NCI-H2171 (cell line): ENCODE measurements around the gene MYLK.

Source experiments
- DNase-seq: peaks from one replicate; lab custom pipeline; 2025; lab: John Stamatoyannopoulos, UW

MYLK gene

DNA sequence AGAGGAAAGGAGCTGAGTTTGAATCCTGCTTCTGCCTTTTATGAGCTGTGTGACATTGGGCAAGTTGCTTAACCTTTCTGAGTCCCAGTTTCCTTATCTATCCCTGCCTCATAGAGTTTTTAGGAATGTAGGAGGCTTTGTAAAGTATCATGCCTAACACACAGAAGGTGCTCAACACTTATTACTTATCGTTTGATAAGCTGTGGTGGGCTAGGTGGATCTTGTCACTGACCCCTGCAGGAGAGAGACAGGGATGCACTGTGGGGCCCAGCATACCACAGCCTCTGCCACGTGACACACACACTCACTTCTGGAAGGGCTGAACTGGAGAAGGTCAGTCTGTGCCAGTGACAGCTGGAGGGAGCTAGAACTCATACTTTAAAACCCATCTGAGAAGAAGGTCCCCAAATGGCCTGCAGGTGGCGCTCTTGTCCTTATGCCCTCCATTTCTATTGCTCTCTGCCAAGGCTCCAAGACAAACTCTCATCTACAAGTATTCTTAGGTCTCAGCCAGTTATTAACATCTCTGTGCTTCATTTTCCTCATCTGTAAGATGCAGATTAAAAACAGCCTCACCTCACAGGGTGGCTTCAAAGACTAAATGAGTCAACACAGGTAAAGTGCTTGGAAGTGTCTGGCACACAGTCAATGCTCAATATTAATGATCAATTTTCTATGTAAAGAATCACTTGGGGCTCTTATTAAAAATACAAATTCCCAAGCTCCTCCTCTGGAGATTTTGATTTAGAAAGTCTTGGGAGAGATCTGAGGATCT lies 241.8 kb downstream of the MYLK start:
- no peak for DNase-seq

DNA sequence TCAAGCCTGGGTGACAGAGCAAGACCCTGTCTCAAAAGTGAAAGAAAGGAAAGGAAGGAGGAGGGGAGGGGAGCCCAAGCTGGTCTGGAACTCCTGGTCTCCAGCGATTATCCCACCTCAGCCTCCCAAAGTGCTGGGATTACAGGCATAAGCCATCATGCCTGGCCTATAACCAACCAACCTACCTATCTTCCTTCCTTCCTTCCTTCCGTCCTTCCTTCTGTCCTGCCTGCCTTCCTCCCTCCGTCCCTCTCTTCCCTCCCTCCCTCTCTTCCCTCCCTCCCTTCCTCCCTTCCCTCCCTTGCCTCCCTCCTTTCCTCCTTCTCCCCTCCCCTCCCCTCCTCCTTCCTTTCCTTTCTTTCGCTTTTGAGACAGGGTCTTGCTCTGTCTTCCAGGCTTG lies 242.6 kb downstream of the MYLK start:
- DNase-seq: no peak

DNA sequence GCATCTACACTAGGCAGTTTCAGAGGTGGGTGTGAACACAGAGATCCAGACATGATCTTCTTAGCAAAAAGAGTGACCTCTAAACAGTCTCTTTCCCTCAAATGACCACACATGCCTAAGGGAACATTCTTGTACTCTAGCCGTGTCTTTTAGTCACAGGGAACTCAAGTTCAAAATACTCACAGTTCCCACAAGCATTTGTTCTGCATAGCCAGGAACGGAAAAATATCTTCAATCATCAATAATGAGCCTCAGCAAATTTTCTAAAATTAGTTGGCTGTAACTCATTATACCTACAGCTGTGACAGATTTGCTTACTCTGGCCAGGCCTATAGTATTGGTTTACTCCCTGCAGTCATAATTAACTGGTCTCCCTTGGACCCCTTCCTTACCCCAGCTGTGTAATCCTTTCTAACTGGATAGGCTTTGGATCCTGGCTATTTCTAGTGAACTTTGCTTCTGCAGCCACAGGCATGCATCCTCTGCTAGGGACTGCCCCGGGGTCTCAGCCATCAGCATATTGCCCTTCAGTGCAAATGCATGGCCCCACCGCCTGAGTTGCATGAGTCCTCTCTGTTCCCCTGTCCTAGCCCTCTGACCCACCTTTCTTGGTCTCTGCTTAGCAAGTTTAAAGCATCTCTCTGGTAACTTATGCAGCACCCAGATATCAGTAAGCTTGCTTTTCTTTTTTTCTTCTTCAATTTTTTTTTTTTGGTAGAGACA lies 243.2 kb downstream of the MYLK start:
- no peak for DNase-seq

DNA sequence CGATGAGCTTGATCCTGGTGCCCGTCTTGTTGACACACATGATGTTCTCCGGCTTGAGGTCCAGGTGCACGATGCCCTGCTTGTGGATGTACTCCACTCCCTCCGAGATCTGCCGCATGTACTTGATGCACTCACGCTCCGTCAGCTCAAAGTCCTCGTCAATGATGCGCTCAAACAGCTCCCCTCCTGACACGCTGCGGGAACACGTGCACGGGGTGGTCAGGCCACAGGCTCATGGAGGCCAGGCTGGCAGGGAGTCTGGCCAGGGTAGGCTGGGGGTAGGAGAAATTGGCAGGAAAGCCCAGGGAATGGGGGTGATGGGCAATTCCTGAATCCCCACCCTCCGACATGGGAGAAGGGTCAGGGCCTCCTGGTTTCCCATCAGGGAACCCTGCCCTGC lies 243.8 kb downstream of the MYLK start:
- no peak for DNase-seq

DNA sequence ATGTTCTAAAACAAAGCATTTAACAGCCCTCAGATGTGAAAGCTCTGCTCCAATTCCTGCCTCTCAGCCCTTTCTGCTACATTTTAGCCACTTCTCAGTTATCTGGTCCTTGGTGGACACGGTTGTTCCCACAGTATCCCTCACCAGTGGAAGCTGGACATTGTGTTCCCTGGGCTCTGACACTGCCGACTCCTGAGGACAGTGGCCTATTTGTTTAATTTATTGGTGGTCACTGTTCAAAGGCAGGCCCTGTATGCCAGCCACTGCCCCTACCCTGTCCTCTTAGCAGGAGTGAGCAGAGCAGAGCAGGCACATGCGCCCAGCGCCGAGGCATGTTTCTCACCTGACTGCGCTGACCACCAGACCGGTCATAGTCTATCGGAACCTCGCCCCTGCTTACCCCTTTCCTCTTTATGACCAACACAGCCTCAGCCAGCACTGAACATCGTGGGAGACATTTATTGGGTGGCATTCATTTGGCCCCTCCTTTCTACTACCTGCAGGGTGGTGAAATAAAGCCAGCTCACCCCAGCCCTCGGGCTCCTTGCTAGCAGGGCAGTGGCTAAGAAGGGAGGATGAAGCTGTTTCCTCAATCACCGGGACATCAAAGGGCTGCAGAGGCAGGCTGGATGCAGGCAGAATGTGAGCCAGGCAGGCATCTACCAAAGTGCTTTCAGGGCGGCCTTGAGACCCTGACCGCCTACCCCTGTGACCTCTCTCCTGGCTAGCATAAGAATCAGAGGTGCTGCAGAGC lies 245.0 kb downstream of the MYLK start:
- DNase-seq: no peak

DNA sequence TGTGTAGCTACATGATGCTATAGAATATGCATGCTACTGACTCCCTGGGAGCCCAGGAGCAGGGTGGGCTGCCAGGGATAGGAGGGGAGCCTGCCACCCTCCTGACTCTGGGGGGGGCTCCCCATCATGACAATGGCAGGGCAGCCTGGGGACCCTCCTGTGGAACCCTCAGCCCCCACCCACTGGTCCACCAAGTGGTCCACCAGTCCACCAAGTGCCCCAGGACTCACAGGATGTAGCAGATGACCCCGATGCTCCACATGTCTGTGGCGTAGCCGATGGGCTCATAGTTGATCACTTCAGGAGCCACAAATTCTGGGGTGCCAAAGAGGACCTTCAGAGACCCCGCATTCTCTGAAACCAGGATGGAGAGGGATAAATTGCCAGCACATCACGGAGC lies 246.3 kb downstream of the MYLK start:
- no peak for DNase-seq

DNA sequence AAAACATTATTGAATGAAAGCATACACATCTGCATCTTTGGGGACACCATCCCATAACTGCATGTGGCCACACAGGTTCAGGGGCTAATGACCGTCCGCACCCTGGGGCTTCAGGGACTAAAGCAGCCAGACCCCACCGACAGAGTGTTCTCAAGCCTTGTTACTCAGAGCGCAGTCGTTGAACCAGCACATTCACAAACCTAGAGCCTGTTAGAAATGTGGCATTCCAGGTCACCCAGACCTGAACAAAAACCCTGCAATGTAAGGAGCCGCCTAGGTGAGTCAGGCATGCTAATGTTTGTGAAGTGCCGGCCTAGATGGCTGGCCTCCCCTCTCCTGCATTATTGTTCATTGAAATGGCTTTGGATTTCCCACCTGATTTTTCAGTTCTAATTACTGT lies 247.0 kb downstream of the MYLK start:
- DNase-seq: no peak

DNA sequence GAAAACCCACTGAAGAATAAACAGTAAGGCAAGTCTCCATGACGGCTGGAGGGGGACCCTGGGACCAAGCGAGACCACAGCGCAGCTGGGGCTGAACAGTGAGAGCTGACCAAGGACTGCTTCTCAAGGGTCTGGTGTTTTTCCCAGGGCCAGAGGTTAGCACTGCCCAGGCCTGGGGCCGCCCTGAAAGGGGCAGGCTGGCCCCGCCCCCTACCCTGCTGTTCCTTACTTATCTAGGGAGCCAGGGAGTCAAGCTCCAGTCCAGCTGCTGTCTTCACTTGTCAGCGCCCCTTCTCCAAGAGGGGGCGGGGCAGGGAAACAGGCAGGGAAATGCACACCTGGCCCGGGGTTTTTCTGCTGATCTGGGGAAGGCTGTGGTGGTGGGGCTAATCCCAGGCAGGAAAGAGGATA lies 247.7 kb downstream of the MYLK start:
- DNase-seq: peak; percentile 46

DNA sequence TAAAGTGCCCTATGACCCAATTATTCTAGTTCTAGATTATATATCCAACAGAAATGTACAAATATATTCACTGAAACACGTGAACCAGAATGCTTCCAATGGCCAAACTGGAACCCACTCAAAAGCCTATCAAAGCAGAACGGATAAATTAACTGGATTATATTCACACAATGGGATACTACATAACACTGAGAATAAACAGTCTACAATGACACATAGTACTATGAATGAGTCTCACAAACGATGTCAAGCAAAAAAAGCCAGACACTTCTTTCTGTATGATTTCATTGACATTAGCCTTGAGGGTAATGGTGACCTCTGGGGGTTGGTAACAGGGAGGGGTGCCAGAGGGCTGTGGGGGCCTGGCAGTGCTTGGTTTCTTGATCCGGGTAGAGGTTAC lies 248.4 kb downstream of the MYLK start:
- DNase-seq: no peak

DNA sequence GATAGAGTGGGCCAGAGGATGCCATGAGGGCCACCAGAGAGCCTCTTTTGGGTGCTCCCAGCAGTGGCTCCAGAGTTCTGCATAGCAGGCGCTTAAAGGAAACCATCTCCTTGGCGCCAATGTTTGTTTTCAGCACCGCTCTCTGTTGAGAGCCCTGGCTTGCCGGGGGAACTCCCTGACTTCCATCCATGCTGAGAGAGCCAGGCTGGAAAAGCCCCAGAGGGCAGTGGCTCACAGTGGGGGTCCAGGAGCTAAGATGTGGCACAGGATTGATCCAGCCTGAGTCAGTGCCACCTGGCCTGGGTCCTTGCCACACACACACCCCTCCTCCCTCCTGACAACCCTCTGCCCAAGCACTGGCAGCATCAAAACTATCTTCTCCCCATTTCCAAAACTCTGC lies 248.9 kb downstream of the MYLK start:
- no peak for DNase-seq

DNA sequence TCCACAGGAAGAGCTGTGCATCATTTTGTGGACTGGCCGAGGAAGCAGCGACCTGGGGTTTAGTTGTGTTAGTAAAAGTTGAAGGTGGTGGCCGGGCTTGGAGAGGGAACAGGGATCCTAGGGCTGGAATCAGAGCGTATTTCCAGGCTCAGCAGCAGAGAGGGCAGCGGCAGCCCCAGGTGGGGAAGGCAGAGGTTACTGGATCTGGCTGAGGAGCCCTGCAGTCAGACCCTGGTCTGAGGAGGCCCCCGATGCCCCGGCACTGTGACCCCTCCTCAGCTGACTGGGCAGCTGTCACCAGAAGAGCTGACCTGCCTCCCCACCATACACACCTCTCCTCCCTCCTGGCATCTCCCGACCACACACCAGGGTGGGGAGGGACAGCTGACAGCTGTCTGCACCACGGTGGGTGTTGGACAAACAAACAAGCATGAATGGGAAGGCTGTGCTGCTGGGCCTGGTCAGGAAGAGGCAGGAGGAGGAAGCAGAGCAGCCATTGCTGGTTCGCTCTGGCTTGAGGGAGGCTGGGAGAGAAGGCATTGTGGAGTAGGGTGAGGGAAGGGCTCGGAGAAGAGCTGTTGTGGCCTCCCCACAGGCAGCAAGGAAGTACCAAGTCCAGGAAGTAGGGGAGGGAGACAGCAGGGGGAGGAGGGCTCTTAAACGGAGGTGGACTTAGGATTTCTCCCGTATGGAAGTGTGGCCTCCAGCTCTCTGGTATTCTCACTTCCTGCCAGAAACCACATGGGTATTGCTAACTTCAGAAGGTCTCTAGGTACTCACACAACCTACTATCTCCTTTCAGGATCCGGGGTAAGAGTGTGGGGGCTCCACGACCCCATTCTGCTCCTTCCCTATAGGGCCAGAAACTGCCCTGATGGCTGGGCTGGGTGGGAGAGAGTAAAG lies 249.7 kb downstream of the MYLK start:
- DNase-seq: no peak

DNA sequence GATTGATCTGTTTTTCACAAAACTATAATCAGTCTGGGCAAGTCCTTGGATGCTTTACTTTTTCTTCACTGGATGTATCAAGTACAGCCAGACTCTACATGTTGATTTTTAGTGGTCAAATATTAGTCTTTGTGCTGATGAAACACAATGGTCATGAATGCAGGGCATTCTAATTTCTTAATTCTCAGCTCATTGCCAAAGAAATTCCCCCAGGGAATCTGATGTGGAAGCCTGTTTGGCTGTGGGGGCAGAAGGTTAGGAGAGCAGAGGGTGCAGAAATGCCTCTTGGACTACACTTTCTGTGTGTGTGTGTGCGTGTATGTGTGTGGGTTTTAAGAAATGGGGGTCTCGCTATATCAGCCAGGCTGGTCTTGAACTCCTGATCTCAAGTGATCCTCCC lies 250.6 kb downstream of the MYLK start:
- no peak for DNase-seq

DNA sequence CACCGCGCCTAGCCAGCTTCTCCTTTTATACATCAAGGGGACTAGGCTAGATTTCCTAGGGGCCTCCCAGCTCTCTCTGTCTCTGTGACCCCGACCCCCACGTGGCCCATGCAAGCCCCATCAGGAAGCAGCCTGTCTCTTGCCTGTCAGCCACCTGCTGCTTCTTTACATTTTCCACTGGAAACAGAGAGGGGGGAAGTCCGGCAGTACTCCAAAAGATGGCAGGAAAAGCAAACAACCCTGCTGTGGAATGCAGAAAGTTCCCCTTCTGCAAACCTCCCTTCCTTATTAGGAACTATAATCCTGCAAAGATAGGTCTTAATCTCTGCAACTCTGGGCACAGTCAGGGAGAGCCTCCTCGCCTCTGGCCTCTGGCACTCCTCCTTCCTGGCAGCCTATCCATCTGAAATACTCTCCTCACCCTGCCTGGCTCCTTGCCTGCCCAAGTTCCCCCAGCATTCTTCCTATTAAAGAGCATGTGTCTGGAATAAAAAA lies 251.9 kb downstream of the MYLK start:
- DNase-seq: no peak

DNA sequence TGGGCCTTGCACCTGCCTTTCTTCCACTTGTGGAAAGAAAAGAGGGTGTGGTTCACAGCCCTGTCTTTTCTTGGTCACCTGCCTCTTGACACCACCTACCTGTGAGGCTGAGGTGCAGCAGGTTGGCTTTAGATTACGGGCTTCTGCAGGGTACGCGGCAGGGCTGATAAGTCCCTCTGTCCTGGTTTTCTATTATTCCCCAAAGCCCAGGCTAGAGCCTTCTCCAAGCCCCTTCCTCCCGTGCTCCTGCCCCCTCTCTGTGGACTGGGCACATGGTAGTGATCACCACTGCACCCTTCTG lies 254.4 kb downstream of the MYLK start:
- DNase-seq: no peak

DNA sequence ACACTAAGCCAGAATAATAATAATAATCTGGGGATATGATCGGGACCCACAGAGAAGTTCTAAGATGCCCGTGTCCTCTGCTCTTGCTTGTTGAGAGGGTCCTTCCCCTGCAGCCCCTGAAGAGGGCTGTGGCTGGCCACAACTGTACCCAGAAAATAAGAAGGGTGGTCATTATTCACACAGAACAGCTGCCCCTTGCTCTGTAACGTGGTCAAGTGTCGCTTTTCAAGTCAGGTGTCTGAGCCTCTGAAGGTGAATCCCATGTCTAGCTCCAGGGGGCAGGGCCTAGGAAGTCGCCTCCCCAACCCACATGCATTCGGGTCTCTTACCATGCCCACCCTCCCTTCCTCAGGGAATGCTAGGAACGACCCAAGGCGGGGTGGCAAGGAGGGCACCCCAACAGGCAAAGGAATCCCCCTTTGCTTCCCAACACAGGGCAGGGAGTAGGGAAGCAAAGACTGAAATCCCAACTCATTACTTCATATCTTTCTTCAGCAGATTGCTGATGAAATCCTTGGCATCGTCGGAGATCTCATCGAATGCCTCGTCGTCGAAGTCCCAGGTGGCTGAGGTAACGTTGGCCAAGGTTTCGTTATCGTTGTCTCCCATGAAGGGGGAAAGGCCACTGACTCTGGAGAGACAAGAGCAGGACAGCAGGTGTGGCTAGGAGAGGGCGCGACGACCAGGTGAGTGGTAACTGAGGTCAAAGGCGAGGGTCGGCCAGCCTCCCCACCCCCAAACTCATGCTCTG lies 255.0 kb downstream of the MYLK start:
- DNase-seq: no peak

DNA sequence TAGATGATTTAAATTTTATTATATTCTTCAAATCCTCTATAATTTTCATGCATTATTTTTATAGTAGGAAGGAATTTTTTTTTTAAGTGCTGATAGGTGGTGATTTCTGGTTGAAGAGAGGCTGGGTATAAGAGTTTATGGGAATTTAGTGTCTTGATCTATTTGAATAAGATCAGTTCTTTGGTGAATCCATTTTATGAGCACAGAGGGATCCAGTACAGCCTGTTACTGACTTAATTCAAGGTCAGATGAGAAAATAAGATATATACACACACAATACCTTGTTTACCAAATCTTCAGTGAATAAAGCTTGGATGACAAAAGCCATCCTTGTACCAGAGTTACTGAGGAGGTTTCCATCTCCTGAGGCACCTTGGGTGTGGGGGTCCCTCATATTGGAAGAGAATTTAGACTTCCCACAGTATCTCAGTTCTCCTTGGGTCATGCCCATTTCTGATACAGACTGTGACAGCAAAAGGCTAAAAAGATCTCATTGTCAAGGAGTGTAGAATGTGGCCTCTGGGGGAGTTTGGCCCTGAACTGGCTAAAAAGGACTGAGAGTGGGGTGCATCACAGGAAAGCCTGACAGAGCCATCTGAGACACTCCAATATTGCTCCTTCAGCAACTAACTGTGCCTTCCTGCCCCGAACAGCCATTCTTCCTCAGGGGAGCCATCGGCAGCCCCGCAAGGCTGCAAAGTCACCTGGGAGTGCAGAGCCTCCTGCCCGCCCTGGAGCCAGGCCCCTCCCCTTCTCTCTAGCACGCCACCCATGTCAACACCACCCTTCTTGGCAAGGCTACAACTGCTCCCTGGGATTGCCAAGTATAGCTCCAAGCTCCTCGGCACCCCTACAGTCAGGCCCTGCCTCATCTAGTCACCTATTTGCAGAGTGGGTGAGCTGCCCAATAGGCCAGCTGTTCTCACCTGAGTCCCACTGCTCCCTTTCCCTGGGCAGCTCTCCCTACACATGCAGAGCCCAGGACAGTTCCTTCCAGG lies 256.2 kb downstream of the MYLK start:
- peak; percentile 10 for DNase-seq

DNA sequence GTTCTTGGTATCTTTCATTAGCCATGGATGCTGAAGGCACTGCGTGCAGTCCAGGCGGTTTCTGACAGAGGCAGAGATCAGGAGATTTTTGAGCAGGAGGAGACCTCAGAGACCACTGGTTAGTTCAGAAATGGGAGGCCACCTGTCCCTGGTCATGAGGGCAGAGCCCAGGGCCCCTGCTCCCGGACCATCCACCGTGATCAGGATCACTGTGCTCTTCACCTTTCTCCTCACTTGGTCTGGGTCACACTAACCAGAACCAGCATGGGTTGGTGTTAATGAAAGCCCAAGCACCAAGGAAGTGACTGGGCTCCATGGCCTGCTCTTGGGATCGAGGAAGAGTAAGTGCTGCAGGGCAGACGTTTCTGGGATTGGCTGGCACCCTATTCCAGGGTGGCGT lies 257.3 kb downstream of the MYLK start:
- DNase-seq: no peak

DNA sequence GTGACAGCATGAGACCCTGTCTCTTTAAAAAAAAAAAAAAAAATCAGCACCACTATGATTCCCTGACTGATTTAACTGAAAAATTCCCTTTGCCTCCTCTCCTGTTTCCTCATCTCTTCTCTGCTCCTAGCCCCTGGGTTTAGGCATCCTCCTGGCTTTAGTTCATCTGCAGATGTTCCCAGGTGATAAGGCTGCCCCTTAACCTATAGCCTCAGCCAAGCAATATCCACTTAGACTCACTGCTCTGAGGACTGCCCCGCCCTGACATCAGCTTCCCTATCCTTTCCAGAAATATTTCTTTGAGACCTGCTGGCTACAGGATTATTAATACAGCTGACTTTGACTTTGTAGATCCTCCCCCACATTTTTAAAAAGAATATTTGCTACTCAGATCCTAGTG lies 259.8 kb downstream of the MYLK start:
- DNase-seq: no peak

DNA sequence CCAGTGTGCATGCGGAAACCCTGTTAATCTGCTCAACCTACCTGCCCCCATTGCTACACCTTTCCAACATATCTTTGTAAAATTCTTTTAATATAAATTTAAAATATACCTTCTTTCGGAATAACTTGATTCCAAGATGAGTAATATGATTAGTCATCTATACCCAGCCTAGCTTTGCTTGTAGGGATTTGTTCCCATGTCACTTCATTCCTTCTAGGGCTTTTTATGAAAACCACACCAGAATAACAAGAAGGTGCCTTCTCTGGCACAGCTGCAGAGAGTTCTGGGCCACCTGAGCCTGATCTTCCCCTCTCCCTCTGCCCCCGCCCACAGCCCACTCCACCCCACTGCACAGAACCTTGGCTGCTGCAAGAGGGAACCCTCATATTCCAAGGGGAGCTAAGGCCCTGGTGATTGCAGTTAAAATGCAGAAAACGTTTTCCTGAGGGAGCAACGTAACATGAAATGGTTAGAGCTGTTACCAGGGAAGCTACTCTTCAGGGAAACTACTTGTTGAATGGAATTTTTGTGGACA lies 260.7 kb downstream of the MYLK start:
- no peak for DNase-seq

DNA sequence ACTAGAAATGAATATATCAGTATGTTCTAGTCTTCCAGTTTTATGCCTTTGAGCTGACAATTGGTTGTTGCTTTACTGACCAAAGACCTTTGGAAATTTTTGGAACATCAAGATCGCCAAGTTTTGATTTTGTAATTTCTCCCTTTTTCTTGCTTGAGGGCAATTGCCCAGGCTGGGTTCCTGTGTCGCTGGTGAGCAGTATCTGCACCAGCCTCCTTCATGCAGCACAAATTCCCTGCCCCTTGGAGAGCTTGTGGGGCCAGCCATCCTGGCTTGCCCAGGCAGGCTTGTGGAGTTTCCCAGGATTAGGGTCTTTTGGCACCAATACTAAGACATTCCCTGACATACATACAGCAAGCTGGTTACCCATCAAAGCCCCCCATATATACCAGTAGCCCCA lies 261.4 kb downstream of the MYLK start:
- DNase-seq: no peak
